ENCODE data around the gene GTF2IRD1.
"Not testable (repeated sequence)": the region's sequence is repeated elsewhere in the genome, so short reads cannot be mapped to it uniquely, and the experiment has no call there.

Gene GTF2IRD1

DNA sequence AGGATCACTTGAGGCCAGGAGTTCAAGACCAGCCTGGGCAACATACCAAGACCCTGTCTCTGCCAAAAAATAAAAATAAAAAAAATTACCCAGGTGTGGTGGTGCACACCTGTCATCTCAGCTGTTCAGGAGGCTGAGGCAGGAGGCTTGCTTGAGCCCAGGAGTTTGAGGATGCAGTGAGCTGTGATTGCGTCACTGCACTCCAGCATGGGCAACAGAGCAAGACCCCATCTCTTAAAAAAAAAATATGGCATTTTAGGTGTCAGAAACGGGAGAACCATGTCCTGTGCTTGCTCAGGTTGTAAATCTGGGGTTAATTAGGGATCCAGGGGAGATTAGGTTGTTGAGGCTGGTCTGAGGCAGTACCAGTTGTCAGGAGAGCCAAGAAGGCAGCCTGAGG, 64.9 kb downstream of the GTF2IRD1 start:
- no peak for DNase-seq

DNA sequence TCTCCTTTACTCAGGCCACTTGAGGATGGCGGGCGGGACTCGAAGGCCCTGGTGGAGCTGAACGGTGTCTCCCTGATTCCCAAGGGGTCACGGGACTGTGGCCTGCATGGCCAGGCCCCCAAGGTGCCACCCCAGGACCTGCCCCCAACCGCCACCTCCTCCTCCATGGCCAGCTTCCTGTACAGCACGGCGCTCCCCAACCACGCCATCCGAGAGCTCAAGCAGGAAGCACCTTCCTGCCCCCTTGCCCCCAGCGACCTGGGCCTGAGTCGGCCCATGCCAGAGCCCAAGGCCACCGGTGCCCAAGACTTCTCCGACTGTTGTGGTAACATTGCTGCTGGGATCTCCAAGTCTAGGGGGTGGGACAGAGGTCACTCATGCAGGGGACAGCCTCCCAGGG, 65.7 kb downstream of the GTF2IRD1 start:
- DNase-seq: no peak

DNA sequence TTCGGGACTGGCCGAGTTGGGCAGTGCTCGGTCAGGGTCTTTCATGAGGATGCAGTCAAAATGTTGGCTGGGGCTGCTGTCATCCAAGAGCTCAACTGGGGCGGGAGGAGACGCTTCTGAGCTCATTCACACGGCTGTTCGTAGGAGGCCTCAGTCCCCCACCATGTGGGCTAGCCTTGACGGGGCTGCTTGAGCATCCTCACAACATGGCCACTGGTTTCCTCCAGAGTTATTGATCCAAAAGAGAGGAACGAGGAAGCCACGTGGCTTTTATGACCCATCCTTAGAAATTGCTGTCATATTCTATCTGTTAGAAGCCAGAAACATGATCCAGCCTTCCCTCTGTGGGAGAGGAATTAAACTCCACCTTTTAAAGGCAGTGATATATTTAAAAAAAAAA, 68.1 kb downstream of the GTF2IRD1 start:
- DNase-seq: no peak

DNA sequence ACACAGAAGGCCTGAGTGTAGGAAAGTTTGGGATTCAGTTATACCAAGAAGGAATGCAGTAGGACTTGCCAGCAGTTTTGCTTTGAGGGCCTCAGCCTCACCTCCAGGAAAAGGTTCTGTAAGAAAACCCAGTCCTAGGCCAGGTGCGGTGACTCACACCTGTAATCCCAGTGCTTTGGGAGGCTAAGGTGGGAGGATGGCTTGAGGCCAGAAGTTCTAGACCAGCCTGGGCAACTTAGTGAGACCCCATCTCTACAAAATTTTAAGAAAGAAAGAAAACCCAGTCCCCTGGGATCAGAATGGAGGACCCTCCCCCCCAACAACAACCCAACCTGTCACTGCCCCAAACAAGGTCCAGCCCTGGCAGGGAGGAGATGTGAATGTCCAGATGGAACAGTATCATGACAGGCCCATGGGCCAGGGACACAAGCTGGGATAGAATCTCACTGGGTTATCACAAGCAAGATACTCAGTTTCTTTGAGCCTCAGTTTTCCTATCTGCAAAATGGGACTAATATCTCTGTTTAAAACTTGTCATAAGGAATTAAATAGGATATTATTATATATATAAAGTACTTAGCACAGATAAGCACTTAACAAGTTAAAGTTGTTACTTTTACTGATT, 68.7 kb downstream of the GTF2IRD1 start:
- no peak for DNase-seq

DNA sequence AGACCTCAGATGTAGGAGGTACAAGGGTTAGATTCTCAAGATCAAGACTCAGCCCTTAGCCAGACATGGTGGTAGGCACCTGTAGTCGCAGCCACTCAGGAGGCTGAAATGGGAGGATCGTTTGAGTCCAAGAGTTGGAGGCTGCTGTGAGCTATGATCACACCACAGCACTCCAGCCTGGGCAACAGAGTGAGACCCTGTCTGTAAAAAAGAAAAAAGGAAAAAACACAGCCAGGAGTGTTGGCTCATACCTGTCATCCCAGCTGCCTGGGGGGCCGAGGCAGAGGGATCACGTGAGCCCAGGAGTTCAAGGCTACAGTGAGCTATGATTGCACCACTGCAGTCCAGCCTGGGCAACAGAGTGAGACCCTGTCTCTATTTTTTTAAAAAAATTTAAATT, 69.3 kb downstream of the GTF2IRD1 start:
- DNase-seq: no peak

DNA sequence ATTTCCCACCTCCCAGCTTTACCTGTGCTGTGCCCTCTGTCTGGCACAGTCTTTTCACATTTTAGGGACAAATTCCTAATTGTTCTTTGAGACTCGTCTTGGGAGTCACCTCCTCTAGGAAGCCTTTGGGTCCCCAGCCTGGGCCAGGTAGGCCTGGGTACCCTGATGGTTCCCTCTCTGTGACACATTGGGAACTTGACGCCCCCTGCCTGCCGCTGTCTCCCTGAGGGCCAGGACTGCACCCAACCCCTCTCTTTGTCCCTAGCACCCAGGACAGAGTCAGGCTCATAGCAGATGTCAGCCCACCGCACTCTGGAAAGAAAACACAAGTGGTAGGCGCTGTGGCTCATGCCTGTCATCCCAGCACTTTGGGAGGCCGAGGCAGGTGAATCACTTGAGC, 71.4 kb downstream of the GTF2IRD1 start:
- DNase-seq: no peak

DNA sequence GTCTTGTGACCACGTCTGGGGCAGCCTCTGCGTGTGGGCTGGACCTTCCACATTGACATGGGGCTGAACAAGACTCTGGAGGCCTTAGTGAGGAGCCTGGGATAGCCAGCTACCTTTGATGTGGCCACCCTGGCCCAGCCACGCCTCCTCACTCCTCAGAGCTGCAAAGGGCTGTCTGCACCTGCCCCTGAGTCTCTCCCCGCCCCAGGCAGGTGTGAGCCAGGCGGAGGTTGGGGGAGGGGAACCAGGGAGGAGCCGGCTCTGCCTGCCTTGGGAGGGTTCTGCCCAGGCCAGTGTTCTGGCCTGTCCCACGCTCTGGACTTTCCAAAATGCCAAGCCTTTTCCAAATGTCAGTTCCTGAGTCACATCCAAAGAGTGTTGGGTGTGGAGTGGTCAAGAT, 72.2 kb downstream of the GTF2IRD1 start:
- no peak for DNase-seq

DNA sequence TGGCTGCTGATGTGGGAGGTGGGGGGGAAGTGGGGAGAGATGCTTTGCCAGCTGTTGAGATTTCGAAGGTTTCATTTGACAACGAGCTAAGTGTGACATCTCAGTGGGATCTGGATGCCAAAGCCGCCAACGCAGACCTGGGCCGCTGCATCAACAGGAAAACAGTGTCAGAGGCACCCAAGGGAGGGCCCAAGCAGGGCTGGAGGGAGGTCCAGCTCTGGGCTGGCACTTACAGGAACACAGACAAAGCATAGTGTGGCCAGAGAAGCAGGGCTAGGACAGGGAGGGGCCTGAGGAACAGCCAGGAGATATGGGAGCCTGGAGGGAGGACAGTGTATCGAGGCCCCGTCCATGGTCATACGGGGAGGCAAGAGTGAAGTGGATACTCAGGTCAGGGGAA, 73.1 kb downstream of the GTF2IRD1 start:
- DNase-seq: no peak

DNA sequence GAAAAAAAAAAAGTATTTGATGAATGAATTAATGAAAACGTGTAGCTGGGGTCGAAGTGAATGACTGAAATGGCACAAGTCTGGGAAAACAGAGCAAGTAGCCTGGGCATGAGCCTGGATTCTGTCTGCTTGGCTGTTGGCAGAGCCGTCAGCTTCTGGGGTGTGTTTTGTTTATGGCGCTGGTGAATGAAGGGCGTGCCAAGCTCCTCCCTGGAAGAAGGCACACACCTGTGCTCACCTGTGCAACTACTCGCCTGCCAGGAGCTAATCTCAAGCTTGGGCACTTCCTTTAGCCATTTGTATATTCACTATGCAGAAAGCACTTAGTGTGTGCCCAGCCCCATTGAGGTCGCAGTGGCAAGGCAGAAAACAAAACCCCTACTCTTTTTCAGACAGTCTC, 74.1 kb downstream of the GTF2IRD1 start:
- DNase-seq: no peak

DNA sequence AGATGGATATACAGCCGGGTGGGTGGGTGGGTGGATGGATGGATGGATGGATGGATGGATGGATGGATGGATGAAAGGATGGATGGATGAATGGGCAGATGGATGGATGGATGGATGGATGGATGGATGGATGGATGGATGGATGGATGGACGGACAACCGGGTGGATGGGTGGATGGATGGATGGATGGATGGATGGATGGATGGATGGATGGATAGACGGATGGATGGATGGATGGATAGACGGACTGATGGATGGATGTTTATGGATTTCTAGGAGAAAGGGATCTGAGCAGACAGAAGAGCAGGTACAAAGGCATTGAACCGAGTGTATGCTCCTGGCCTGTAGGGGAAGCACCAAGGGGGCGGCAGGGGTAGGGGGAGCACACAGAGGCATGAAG, 75.1 kb downstream of the GTF2IRD1 start:
- not testable (repeated sequence) for DNase-seq

DNA sequence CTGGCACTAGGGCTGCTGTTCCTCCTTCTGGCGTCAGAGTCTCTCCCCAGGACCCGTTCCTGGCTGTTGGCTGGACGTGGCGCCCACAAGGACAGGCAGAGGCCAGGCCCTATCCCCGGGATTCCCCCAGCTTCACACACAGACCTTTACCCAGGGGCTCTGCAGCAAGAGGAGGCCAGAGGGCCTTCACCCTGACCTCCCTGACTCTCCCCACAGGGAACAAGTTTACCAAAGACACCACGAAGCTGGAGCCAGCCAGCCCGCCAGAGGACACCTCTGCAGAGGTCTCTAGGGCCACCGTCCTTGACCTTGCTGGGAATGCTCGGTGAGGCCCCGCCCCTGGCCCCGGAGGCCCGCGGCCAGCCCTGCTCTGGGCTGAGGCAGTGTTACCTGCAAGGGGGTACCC, 82.2 kb downstream of the GTF2IRD1 start:
- no peak for DNase-seq

DNA sequence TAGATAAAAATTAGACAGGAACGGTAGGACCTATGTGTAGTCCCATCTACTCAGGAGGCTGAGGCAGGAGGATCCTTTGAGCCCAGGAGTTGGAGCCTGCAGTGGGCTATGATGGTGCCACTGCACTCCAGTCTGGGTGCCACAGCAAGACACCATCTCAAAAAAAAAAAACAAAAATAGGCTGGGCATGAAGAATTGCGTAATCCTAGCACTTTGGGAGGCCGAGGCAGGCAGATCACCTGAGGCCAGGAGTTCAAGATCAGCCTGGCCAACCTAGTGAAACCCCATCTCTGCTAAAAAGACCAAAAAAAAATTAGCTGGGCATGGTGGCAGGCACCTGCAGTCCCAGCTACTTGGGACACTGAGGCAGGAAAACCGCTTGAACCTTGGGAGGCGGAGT, 88.2 kb downstream of the GTF2IRD1 start:
- DNase-seq: not testable (repeated sequence)

DNA sequence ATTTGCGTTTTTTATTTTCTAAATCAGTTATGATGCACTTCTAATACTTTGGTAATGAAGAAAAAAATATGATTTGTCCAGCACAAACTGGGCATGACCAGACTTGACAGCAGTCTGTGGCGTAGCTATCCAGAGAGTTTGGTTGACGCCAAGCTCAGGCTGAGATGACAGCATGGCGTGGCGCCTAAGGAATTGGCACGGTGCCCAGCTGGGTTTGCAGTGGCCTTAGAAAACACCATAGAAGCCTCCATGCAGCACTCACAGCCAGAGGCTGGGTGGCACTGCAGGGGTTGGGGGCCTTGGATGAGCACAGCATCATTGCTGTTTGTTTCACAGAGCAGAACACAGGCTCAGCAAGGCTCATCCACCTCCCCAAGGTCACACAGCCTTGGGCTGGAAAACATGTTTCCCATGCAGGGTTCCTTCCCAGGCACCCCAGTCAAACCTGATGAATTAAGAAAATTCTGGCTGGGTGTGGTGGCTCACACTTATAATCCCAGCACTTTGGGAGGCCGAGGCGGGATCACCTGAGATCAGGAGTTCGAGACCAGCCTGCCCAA, 88.9 kb downstream of the GTF2IRD1 start:
- no peak for DNase-seq

DNA sequence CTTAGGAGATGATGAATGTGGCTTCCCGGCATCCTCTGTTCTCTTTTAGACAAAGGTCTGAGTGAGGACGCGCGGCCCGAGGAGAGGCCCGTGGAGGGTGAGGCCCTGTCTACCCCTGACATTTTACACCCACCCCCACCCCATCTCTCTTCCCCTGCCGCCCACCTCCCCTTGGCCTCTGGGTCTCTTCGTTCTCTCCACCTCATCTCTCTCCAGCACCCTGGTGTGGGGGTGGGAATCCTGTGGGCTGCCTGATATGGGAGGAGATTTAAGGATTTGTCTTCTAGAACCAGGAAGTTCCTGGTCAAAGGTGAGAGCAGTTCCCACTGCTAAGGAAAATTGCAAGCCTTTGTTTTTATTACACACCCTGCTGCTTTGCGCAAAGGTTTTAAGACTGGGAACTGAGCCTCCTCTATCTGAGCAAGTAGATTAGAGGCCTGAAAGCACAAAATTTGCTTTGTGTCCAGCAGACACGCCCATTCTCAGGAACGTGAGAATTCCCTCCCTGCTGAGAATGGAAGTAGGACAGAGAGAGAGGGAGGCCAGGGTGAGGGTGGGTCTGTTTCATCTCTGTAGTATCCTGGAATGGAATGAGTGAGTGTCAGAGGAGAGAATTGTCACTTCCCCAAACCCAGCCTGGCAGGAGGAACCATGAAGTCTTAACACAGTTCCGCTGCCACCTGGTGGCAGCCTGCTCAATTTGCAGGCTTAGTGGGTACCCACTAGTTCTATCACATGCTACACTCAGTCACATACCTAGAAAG, 91.2 kb downstream of the GTF2IRD1 start:
- no peak for DNase-seq

DNA sequence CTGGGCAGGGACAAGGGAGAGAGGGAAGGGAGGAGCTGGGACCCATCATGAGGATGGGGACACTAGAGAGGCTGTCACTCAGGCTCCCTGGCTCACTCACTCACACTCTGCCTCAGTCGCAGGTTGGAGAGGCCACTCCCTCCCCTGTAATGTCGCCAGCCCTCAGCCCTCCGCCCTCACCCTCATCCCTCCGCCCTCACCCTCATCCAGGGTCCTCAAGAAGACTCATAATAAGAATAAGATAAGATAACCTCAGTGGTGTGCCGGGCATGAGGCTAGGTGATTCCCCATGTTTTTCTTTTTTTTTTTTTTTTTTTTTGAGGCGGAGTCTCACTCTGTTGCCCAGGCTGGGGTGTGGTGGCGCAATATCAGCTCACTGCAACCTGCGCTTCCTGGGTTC, 92.2 kb downstream of the GTF2IRD1 start:
- DNase-seq: no peak

DNA sequence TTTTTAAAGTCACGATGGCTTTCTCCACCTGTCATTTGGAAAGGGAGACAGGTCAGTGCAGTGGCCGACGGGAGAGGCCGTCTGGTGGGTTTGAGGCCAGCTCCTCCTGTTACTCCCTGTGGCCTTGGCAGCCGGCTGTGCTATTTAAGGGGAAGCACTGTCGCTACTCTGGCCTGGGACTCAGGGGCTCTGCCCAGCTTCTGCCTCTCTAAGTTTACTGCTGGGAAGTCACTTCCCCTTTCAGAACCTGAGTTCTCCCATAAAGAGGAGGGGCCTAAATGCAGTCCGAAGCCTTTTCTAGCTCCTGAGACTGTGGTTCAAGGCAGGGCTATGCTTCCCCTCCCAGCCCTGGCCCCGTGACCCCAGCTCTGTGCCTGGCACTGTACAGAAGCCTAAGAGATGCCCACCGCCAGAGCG, 99.9 kb downstream of the GTF2IRD1 start:
- not testable (repeated sequence) for DNase-seq

DNA sequence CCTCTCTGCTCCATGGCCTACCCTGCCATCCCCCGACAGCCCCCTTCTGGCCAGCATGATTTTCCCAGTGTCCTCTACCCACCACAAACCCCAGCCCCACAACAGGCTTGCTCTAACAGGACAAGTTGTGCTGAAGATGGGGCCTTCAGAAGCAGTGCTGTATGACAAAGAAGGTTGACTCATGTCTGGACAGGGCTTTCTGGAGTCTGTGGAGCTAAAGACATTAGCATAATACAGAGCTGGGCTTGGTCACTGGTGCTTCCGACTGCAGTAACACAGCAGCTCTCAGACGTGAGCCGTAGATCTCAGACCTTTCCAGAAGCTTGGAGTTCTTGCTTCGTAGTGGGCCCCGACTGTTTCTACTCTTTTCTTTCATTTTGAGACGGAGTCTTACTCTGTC, 100.5 kb downstream of the GTF2IRD1 start:
- no peak for DNase-seq

DNA sequence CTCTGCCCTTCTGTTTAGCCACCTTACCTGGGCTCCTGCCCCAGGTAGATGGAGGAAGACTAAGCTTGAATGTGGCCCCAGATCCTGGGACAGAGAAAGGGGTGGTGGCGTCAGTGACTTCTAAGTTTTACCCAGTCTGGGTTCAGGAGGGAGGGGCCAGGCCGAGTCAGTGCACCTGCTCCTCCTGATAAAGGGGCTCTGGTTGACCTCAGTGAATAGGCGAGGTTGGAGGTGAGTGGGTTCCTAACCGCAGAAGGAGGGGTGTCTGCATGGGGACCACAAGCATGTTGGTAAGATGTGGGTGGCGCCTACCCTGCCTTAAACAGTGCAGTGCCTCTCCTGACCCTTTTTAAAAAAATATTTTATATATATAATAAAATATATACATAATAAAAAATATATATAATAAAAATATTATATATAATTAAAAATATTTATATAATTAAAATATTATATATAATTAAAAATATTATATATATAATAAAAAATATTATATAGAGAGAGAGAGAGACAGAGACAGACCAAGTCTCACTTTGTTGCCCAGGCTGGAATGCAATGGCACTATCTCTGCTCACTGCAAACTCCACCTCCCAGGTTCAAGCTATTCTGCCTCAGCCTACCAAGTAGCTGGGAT, 106.5 kb downstream of the GTF2IRD1 start:
- DNase-seq: no peak

DNA sequence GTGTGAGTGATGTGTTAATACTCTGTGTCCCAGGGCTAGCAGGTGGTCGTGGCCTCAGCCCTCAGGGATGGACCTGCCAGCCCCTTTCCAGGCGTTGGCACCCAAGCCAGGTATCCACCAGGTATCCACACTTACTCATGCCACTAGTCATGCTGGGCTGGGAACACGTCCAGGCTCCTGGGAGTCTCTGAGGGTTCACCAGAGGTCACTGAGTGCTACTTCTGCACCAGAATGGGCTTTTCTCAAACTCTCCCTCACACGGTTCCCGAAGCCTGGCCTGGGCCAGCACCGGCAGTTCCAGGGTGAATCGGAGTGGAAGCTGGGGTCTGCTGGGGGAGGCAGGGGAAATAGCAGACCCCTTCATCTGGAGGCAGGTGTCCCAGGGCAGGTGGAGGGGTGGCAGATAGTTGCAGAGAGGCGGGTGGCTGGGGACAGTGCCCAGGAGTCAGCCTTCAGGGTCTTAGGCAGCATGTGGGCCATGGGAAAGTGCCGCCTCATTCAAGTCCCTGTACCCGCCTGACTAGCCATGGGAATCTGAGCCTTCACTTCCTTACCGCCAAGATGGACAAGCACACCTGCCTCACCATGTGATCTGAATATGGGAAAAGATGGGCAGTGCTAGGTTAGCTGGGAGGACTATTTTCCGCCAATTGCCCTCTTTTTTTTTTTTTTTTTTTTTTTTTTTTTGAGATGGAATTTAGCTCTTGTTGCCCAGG, 108.3 kb downstream of the GTF2IRD1 start:
- no peak for DNase-seq

DNA sequence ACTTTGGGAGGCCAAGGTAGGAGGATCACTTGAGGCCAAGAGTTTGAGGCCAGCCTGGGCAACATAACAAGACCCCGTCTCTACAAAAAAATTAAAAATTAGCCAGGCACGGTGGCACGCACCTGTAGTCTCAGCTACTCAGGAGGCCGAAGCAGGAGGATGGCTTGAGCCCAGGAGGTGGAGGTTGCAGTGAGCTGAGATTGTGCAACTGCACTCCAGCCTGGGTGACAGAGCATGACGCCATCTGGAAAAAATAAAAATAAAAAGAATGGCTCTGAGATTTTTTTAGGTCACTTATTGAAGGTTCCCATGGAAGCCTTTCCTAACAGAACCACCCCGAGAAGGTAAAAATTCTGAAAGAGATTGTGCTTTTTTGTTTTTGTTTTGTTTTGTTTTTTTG, 109.9 kb downstream of the GTF2IRD1 start:
- DNase-seq: not testable (repeated sequence)

DNA sequence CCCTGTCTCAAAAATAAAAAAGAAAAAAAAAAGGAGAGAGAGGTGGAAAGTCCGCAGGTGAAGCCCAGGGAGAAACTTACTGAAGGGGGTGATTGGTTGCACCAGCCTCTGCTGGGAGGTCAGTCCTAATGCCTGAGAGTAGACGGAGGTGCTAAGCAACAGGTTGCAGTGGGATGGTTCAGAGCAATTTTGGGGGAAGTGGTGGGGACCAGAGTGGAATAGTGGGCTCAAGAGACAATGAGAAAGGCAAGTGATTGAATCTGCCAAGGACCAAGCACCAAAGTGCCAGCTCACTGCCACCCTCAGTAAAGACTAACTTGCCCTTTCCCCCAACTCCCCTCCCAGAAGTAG, 113.6 kb downstream of the GTF2IRD1 start:
- DNase-seq: no peak

DNA sequence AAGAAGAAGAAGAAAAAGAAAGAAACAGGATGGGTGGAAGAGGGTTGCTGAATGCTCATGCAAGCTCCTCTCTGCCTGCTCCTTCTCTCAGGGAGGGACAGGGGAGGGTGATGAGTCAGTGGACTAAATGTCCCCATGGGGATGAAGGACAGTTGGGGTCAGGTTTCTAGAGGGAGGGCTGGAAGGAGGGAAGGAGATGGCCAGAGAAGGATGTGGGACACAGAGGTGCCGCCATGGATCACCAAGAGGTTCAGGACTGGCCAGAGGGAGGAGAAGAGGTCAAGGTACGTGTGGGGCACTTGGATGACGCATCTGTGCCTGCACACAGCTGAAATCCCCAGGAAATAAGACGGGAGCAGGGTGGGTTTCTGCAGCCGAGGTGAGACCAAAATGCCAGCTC, 115.0 kb downstream of the GTF2IRD1 start:
- no peak for DNase-seq

DNA sequence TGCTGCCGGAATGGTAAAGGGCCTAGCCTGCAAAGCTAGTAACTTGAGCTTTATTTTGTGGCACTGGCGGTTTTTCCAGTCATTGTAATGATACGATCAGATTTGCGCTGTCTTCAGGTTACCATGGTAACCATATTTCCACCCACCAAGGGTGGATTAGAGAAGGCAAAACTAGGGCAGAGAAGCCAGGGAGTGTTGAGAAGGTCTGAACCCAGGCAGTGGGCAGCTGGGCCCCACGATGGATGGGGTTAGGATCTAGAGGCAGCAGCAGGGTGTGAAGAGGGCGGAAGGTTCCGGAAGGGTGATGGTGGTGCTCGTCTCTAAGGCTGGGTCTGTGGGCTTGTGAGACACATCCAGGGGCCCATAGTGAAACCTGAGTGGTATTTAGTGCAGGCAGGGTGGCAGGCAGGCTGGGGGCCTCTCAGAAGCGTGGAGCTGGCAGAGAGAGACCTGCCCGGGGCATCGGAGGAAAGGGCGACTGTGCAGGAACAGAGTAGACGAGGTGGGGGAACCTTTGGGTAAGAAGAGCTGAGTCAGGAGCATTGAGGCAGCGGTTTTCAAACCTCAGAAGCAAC, 115.9 kb downstream of the GTF2IRD1 start:
- DNase-seq: no peak
